Omental fat pad (tissue), 4 donors: ENCODE results near the gene DMAC1. TPM values are rescaled to one million over a fixed set of nuclear protein-coding genes. Genes with fewer than 3 reads are reported as not detected.

ENCODE experiments used
- ATAC-seq: fragments of 150-250 bp; one replicate; pipeline ENCODE4 v1.9.1; 2016; ENCODE audit warnings: mild to moderate bottlenecking, moderate library complexity; ENCODE audit not compliant: low FRiP score
- DNase-seq: peaks from one replicate; pipeline ENCODE4 v3.0.0-alpha.2; 2019; ENCODE audit warnings: low spot score
- CTCF ChIP-seq, 3 donors: fragments of 450-650 bp; IDR thresholded peaks; one replicate each; pipeline ENCODE4 v1.5.1; 2016 to 2017; ENCODE audit warnings: antibody characterized with exemption in 3 of 3, mild to moderate bottlenecking in 3 of 3, moderate library complexity in 2 of 3
- total RNA-seq, 4 donors: library from RNA; depleted of rRNA; stranded (reverse); fragments of >200 nt; gene quantifications; one replicate each; pipeline ENCODE4 v1.1.0, GENCODE V29; 2016

DMAC1 gene
- 10 to 100 TPM in 3 of 4 donors, 1 to 10 TPM in 1; 8.5 to 24.1 (median 15.0) TPM for total RNA-seq

GRCh38 chr9:7799234-7799943, at the start of gene DMAC1:
TSS of gene DMAC1 (minus strand) at chr9:7799778. CDS start at chr9:7799734, 44 bp downstream.
- ATAC-seq (peak; percentile 96), DNase-seq (peak; percentile 29)
- TF ChIP-seq CTCF (IDR thresholded peaks at IDR 0.05), result no peak

GRCh38 chr9:7849362-7849761, 49.8 kb upstream of the DMAC1 start:
- TF ChIP-seq CTCF (IDR thresholded peaks at IDR 0.05), result no peak
- DNase-seq (no peak), ATAC-seq (no peak)

- no peak for TF ChIP-seq CTCF (IDR thresholded peaks at IDR 0.05)
- DNase-seq (no peak), ATAC-seq (no peak)
Observed at GRCh38 chr9:7848498-7848897, 48.9 kb upstream of the DMAC1 start.

GRCh38 chr9:7844242-7844641, 44.7 kb upstream of the DMAC1 start:
- no peak for DNase-seq
- no peak for ATAC-seq
- TF ChIP-seq CTCF (IDR thresholded peaks at IDR 0.05), result no peak

- no peak for ATAC-seq
- DNase-seq, result no peak
- no peak for TF ChIP-seq CTCF (IDR thresholded peaks at IDR 0.05)
Observed at GRCh38 chr9:7841831-7842230, 42.3 kb upstream of the DMAC1 start.

GRCh38 chr9:7834531-7834930, 35.0 kb upstream of the DMAC1 start:
- no peak for TF ChIP-seq CTCF (IDR thresholded peaks at IDR 0.05)
- DNase-seq (no peak), ATAC-seq (no peak)

- DNase-seq (no peak), ATAC-seq (no peak)
- TF ChIP-seq CTCF (IDR thresholded peaks at IDR 0.05), result no peak
Observed at GRCh38 chr9:7828334-7828733, 28.8 kb upstream of the DMAC1 start.
